IPS-11a (cell line): Measurements from ENCODE around the gene SLC35G1.

ENCODE experiments used
- H3K4me3 ChIP-seq: one replicate; pipeline ENCODE4 v1.5.1; 2013; ENCODE audit warnings: low read depth, low read length, control low read depth

The SLC35G1 gene

GRCh38 chr10:93893646-93894515 is at the start of gene SLC35G1:
TSS of gene SLC35G1 (plus strand) at chr10:93893978. CDS start at chr10:93894034, 56 bp downstream.
- H3K4me3 ChIP-seq = peak within 1 kb of the TSS; percentile 66

- H3K4me3 ChIP-seq = no peak overlapping the region
These were observed 48.7 kb upstream of the SLC35G1 start for GRCh38 chr10:93844979-93845626.

GRCh38 chr10:93849593-93849992 is 44.2 kb upstream of the SLC35G1 start:
- H3K4me3 ChIP-seq = no peak overlapping the region

- H3K4me3 ChIP-seq = no peak overlapping the region
These were observed 43.5 kb upstream of the SLC35G1 start for GRCh38 chr10:93850031-93851015.

- H3K4me3 ChIP-seq = no peak overlapping the region
These were observed 42.6 kb upstream of the SLC35G1 start for GRCh38 chr10:93851169-93851568.

GRCh38 chr10:93852476-93853095 is 41.2 kb upstream of the SLC35G1 start:
- no peak overlapping the region for H3K4me3 ChIP-seq

GRCh38 chr10:93854975-93855374 is 38.8 kb upstream of the SLC35G1 start:
- H3K4me3 ChIP-seq = no peak overlapping the region

- no peak overlapping the region for H3K4me3 ChIP-seq
These were observed 37.2 kb upstream of the SLC35G1 start for GRCh38 chr10:93856349-93857145.

- no peak overlapping the region for H3K4me3 ChIP-seq
These were observed 34.6 kb upstream of the SLC35G1 start for GRCh38 chr10:93859049-93859655.

GRCh38 chr10:93861825-93862224 is 32.0 kb upstream of the SLC35G1 start:
- no peak overlapping the region for H3K4me3 ChIP-seq

- no peak overlapping the region for H3K4me3 ChIP-seq
These were observed 27.9 kb upstream of the SLC35G1 start for GRCh38 chr10:93865794-93866425.

- H3K4me3 ChIP-seq = no peak overlapping the region
These were observed 26.3 kb upstream of the SLC35G1 start for GRCh38 chr10:93867525-93867924.

- H3K4me3 ChIP-seq = no peak overlapping the region
These were observed 22.0 kb upstream of the SLC35G1 start for GRCh38 chr10:93871671-93872204.

- no peak overlapping the region for H3K4me3 ChIP-seq
These were observed 21.2 kb upstream of the SLC35G1 start for GRCh38 chr10:93872375-93873158.

- H3K4me3 ChIP-seq = no peak overlapping the region
These were observed 20.2 kb upstream of the SLC35G1 start for GRCh38 chr10:93873420-93874115.

- H3K4me3 ChIP-seq = no peak overlapping the region
These were observed 19.3 kb upstream of the SLC35G1 start for GRCh38 chr10:93874309-93875031.

GRCh38 chr10:93875032-93875358 is 18.8 kb upstream of the SLC35G1 start:
- H3K4me3 ChIP-seq = no peak overlapping the region
